Measurements from ENCODE around the gene SLC25A51. TPM values are rescaled to one million over a fixed set of nuclear protein-coding genes. Genes with fewer than 3 reads are reported as not detected.

Gene SLC25A51
- polyA plus RNA-seq, 1 donor from 2014 or later: 26.8 TPM

DNA sequence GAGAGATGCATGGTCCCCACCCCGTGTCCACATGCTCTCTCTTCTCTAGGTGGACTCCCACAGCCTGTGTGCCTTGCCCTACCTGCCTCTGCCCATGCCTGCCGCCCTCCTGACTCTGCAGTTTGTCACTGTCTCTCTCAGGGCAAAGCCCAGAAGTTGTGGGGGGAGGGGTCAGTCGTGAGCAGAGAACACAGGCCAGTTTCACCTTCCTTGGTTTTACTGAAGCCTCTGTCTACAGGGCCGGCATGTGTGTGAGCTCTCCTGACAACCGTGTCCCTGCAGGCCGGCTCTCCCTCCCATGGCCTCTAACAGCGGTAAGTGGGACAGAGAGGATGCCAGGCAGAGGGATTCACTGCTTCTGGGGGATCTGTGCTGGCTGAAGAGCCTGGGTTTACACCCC, 43.5 kb upstream of the SLC25A51 start:
- Histone ChIP-seq H3K9ac (ENCODE audit: low read length) (no peak overlapping the region), H4K20me1 (ENCODE audit: insufficient read depth) (no peaks in the 10 kb centered on the region), H3K36me3 (ENCODE audit: insufficient read depth, low read length) (no peaks in the 10 kb centered on the region), H3K9me2 (ENCODE audit: insufficient read depth, low read length) (no peaks in the 10 kb centered on the region), H3K9me3 (ENCODE audit: low read length) (no peaks in the 10 kb centered on the region), H3K4me2 (ENCODE audit: low read length) (no peak overlapping the region), H3K27ac (ENCODE audit: low read length) (no peak overlapping the region), H3K27me3 (ENCODE audit: insufficient read depth, low read depth, low read length) (no peaks in the 10 kb centered on the region), H3K4me3 (ENCODE audit: low read length) (no peak overlapping the region), H2AFZ (ENCODE audit: low read depth, low read length) (no peak overlapping the region), H3K79me2 (replicated peaks; ENCODE audit: insufficient read depth, low read length) (no peaks in the 10 kb centered on the region), H3F3A (ENCODE audit: insufficient read depth, low read length, poor library complexity, severe bottlenecking) (no peaks in the 10 kb centered on the region)
- TF ChIP-seq MXI1 (conservative IDR thresholded peaks at IDR 0.05; ENCODE audit: poor library complexity, severe bottlenecking) (no peak), SMC3 (conservative IDR thresholded peaks at IDR 0.05; ENCODE audit: poor library complexity) (no peak), TAF1 (IDR thresholded peaks at IDR 0.05; ENCODE audit: low read depth) (no peak), POLR2AphosphoS5 (IDR thresholded peaks at IDR 0.05) (no peak), EZH2 (IDR thresholded peaks at IDR 0.05; ENCODE audit: borderline replicate concordance, insufficient read depth, low read length, poor library complexity, severe bottlenecking) (no peak), CTCF (IDR thresholded peaks at IDR 0.05; ENCODE audit: poor library complexity, severe bottlenecking) (no peak)
- TF ChIP-seq, protein P1, sequence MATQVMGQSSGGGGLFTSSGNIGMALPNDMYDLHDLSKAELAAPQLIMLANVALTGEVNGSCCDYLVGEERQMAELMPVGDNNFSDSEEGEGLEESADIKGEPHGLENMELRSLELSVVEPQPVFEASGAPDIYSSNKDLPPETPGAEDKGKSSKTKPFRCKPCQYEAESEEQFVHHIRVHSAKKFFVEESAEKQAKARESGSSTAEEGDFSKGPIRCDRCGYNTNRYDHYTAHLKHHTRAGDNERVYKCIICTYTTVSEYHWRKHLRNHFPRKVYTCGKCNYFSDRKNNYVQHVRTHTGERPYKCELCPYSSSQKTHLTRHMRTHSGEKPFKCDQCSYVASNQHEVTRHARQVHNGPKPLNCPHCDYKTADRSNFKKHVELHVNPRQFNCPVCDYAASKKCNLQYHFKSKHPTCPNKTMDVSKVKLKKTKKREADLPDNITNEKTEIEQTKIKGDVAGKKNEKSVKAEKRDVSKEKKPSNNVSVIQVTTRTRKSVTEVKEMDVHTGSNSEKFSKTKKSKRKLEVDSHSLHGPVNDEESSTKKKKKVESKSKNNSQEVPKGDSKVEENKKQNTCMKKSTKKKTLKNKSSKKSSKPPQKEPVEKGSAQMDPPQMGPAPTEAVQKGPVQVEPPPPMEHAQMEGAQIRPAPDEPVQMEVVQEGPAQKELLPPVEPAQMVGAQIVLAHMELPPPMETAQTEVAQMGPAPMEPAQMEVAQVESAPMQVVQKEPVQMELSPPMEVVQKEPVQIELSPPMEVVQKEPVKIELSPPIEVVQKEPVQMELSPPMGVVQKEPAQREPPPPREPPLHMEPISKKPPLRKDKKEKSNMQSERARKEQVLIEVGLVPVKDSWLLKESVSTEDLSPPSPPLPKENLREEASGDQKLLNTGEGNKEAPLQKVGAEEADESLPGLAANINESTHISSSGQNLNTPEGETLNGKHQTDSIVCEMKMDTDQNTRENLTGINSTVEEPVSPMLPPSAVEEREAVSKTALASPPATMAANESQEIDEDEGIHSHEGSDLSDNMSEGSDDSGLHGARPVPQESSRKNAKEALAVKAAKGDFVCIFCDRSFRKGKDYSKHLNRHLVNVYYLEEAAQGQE (IDR thresholded peaks at IDR 0.05; ENCODE audit: borderline replicate concordance): no peak

GRCh38 chr9:37946971-37947370, 43.0 kb upstream of the SLC25A51 start:
- H3K27ac ChIP-seq (ENCODE audit: low read length): no peak overlapping the region
- H4K20me1 ChIP-seq (ENCODE audit: insufficient read depth): no peaks in the 10 kb centered on the region
- TF ChIP-seq CTCF (IDR thresholded peaks at IDR 0.05; ENCODE audit: poor library complexity, severe bottlenecking) (no peak), RAD21 (conservative IDR thresholded peaks at IDR 0.05) (no peak), TAF1 (IDR thresholded peaks at IDR 0.05; ENCODE audit: low read depth) (no peak), EP300 (conservative IDR thresholded peaks at IDR 0.05; ENCODE audit: poor library complexity, severe bottlenecking) (no peak), SMC3 (conservative IDR thresholded peaks at IDR 0.05; ENCODE audit: poor library complexity) (no peak), POLR2AphosphoS5 (IDR thresholded peaks at IDR 0.05) (no peak), MXI1 (conservative IDR thresholded peaks at IDR 0.05; ENCODE audit: poor library complexity, severe bottlenecking) (no peak), EZH2 (IDR thresholded peaks at IDR 0.05; ENCODE audit: borderline replicate concordance, insufficient read depth, low read length, poor library complexity, severe bottlenecking) (no peak)
- TF ChIP-seq, protein P1 (IDR thresholded peaks at IDR 0.05; ENCODE audit: borderline replicate concordance): no peak
- no peaks in the 10 kb centered on the region for H3F3A ChIP-seq (ENCODE audit: insufficient read depth, low read length, poor library complexity, severe bottlenecking)
- no peaks in the 10 kb centered on the region for H3K27me3 ChIP-seq (ENCODE audit: insufficient read depth, low read depth, low read length)
- H3K4me2 ChIP-seq (ENCODE audit: low read length): no peak overlapping the region
- H3K4me3 ChIP-seq (ENCODE audit: low read length): no peak overlapping the region
- H3K36me3 ChIP-seq (ENCODE audit: insufficient read depth, low read length): no peaks in the 10 kb centered on the region
- no peak overlapping the region for H2AFZ ChIP-seq (ENCODE audit: low read depth, low read length)
- H3K9me2 ChIP-seq (ENCODE audit: insufficient read depth, low read length): no peaks in the 10 kb centered on the region
- H3K79me2 ChIP-seq (replicated peaks; ENCODE audit: insufficient read depth, low read length): no peaks in the 10 kb centered on the region
- H3K9ac ChIP-seq (ENCODE audit: low read length): no peak overlapping the region
- no peaks in the 10 kb centered on the region for H3K9me3 ChIP-seq (ENCODE audit: low read length)
